SK-N-SH (cell line): ENCODE measurements around the gene LIG1. TPM values are rescaled to one million over a fixed set of nuclear protein-coding genes. Genes with fewer than 3 reads are reported as not detected.
A peak's percentile ranks its signal among the peaks of the same experiment; 100 is the strongest.

ENCODE experiments used
- CTCF ChIA-PET: fragments of 300-600, 350-600 bp; formaldehyde crosslinking; extraction: SDS; loops from one replicate; lab custom pipeline; 2021; lab: Yijun Ruan, JAX
- POLR2A ChIA-PET: fragments of 350-600 bp; sonication (Branson Sonifier 250); formaldehyde crosslinking; extraction: SDS; loops from one replicate; lab custom pipeline; 2020; ENCODE audit warnings: antibody characterized with exemption, inconsistent platforms; lab: Yijun Ruan, JAX
- DNase-seq: peaks from one replicate; pipeline ENCODE4 v3.0.0; 2012
- H2AFZ ChIP-seq: fragments of 200-600 bp; sonication (generic); 2 replicates; pipeline ENCODE4 v1.8.1; 2016; ENCODE audit warnings: antibody characterized with exemption, mild to moderate bottlenecking, low read depth
- H3F3A ChIP-seq: fragments of 200-600 bp; sonication (generic); replicated peaks from 2 replicates; pipeline ENCODE3; 2016; ENCODE audit warnings: antibody characterized with exemption, mild to moderate bottlenecking; ENCODE audit not compliant: insufficient read depth
- H3K27ac ChIP-seq, 2 experiments: fragments of 200-500 bp in 1 of 2; fragments of 200-600 bp in 1 of 2; sonication (Bioruptor generic) in 1 of 2; sonication (generic), shearing (Covaris generic) in 1 of 2; 2 replicates each; pipeline versions ENCODE4 v1.5.1 to v1.6.1; 2014 to 2016; ENCODE audit warnings: low read depth in 2 of 2, inconsistent platforms in 1 of 2, low read length in 1 of 2, mild to moderate bottlenecking in 1 of 2, mixed read lengths in 1 of 2
- H3K27me3 ChIP-seq: fragments of 200-600 bp; sonication (generic), shearing (Covaris generic); 2 replicates; pipeline ENCODE4 v1.6.1; 2016; ENCODE audit warnings: mixed run types; ENCODE audit not compliant: insufficient read depth
- H3K36me3 ChIP-seq, 2 experiments: fragments of 200-500 bp in 1 of 2; fragments of 200-600 bp in 1 of 2; sonication (Bioruptor generic) in 1 of 2; sonication (generic) in 1 of 2; replicated peaks in 1 of 2; 2 replicates each; pipeline versions ENCODE3 to v1.5.1; 2014 to 2016; ENCODE audit warnings: low read length in 1 of 2, mild to moderate bottlenecking in 1 of 2; ENCODE audit not compliant: insufficient read depth in 2 of 2, control insufficient read depth in 1 of 2
- H3K4me1 ChIP-seq, 2 experiments: fragments of 200-500 bp in 1 of 2; fragments of 200-600 bp in 1 of 2; sonication (Bioruptor generic) in 1 of 2; sonication (generic), shearing (Covaris generic) in 1 of 2; 2 replicates each; pipeline versions ENCODE4 v1.5.1 to v1.6.1; 2014 to 2016; ENCODE audit warnings: low read depth in 1 of 2, low read length in 1 of 2, mixed run types in 1 of 2; ENCODE audit not compliant: insufficient read depth in 2 of 2, control insufficient read depth in 1 of 2
- H3K4me2 ChIP-seq: fragments of 200-600 bp; sonication (generic), shearing (Covaris generic); 2 replicates; pipeline ENCODE4 v1.6.1; 2017; ENCODE audit warnings: mixed run types
- H3K4me3 ChIP-seq, 2 experiments: fragments of 200-500 bp in 1 of 2; fragments of 200-600 bp in 1 of 2; sonication (Bioruptor generic) in 1 of 2; sonication (generic), shearing (Covaris generic) in 1 of 2; 2 replicates each; pipeline versions ENCODE4 v1.5.1 to v1.8.1; 2014 to 2016; ENCODE audit warnings: low read depth in 2 of 2, inconsistent platforms in 1 of 2, low read length in 1 of 2, mild to moderate bottlenecking in 1 of 2, mixed read lengths in 1 of 2, moderate library complexity in 1 of 2
- H3K79me2 ChIP-seq: fragments of 200-600 bp; sonication (generic); 2 replicates; pipeline ENCODE4 v1.8.1; 2017; ENCODE audit warnings: mild to moderate bottlenecking; ENCODE audit not compliant: insufficient read depth
- H3K9ac ChIP-seq: fragments of 200-600 bp; sonication (generic); 2 replicates; pipeline ENCODE4 v1.6.1; 2017; ENCODE audit warnings: mixed run types
- H3K9me2 ChIP-seq: fragments of 200-600 bp; sonication (generic); 2 replicates; pipeline ENCODE4 v1.6.1; 2017; ENCODE audit warnings: mixed run types
- H3K9me3 ChIP-seq: fragments of 200-600 bp; sonication (generic); 2 replicates; pipeline ENCODE4 v1.6.1; 2017; ENCODE audit warnings: mixed run types, mild to moderate bottlenecking, moderate library complexity
- H4K20me1 ChIP-seq: fragments of 200-600 bp; sonication (generic); 2 replicates; pipeline ENCODE4 v1.6.1; 2017; ENCODE audit warnings: mild to moderate bottlenecking, mixed run types; ENCODE audit not compliant: insufficient read depth
- ELF1 ChIP-seq: IDR thresholded peaks from 2 replicates; pipeline ENCODE4 v1.4.0; 2012
- GATA2 ChIP-seq: sonication (generic); formaldehyde crosslinking; IDR thresholded peaks from 2 replicates; pipeline ENCODE4 v1.5.0; 2020; ENCODE audit warnings: mild to moderate bottlenecking, missing genetic modification reagents
- MXI1 ChIP-seq: IDR thresholded peaks from 2 replicates; pipeline ENCODE4 v1.6.1; 2012; ENCODE audit warnings: mild to moderate bottlenecking, low read depth, low read length, improper control_type of control experiment
- TAF1 ChIP-seq: IDR thresholded peaks from 2 replicates; pipeline ENCODE4 v1.6.1; 2012; ENCODE audit warnings: low read depth, mild to moderate bottlenecking, low read length, moderate library complexity, borderline replicate concordance
- WGBS: methylation state at CpG from one replicate; pipeline ENCODE4 v1.1.6; 2017; ENCODE audit warnings: low lambda C conversion rate; 5-methylcytosine and 5-hydroxymethylcytosine counted together
- polyA plus RNA-seq, 3 experiments: library from polyadenylated mRNA; depleted of rRNA; stranded (reverse); fragments of >200 nt; gene quantifications; 2 replicates each; pipeline ENCODE4 v1.2.3, GENCODE V29; 2012
- TF ChIP-seq, protein P1 (sequence below): IDR thresholded peaks from 2 replicates; pipeline ENCODE4; 2012
- TF ChIP-seq, protein P2 (sequence below): IDR thresholded peaks from 2 replicates; pipeline ENCODE4 v1.6.1; 2012; ENCODE audit warnings: mild to moderate bottlenecking, low read depth, low read length, moderate library complexity
- TF ChIP-seq, protein P3 (sequence below): fragments of 150-350 bp; IDR thresholded peaks from 2 replicates; pipeline ENCODE4 v1.6.1; 2016; ENCODE audit warnings: mild to moderate bottlenecking, low read depth, low read length

Gene LIG1
- polyA plus RNA-seq, 1 of the 3 experiments (the other 2 are of a cell fraction), result 53.0 TPM

- no peaks in the 10 kb centered on the region for H3K79me2 ChIP-seq
These were observed 34.7 kb downstream of the LIG1 start for GRCh38 chr19:48135411-48135810.

DNA sequence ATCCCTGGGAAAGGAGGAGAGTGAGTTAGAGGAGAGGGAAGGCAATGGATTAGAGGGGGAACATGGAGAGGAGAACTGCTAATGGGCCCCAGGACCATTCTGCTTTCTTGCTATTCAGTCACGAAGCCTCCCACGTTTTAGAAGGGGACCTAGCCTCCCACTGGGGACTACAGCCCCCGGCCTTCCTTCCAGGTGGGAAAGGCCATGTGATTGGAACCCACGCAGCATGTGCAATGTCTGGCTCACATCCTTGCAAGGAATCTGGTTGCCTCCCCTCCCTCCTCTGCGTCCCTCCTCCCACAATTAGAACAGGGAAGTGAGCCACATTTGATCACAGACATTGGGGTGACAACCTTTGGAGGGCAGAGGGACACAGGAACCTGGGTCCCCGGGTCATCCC, 37.0 kb downstream of the LIG1 start:
- Histone ChIP-seq H3K27ac (no peak overlapping the region), H3F3A (no peaks in the 10 kb centered on the region), H3K27me3 (no peaks in the 10 kb centered on the region), H4K20me1 (no peaks in the 10 kb centered on the region), H3K36me3 (peaks cover 0 to 5% of the 10 kb centered on the region in 2 experiments), H3K4me3 (no peak overlapping the region), H2AFZ (no peak overlapping the region), H3K9me2 (no peaks in the 10 kb centered on the region), H3K4me2 (no peak overlapping the region), H3K79me2 (no peaks in the 10 kb centered on the region), H3K4me1 (peaks cover 0 to 2% of the 10 kb centered on the region in 2 experiments; a peak in 1 of 4 replicates), H3K9ac (no peak overlapping the region), H3K9me3 (no peaks in the 10 kb centered on the region)
- ChIA-PET CTCF (interaction anchor here (1.0 kb wide), 1 partner anchor 20 kb away, joined by 4 read pairs; no protein-coding TSS in a partner anchor), POLR2A (no interaction called here)
- 83% methylated on average over 6 of the region's 6 CpGs for WGBS
- TF ChIP-seq, protein P1, sequence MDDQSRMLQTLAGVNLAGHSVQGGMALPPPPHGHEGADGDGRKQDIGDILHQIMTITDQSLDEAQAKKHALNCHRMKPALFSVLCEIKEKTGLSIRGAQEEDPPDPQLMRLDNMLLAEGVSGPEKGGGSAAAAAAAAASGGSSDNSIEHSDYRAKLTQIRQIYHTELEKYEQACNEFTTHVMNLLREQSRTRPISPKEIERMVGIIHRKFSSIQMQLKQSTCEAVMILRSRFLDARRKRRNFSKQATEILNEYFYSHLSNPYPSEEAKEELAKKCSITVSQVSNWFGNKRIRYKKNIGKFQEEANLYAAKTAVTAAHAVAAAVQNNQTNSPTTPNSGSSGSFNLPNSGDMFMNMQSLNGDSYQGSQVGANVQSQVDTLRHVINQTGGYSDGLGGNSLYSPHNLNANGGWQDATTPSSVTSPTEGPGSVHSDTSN, result no peak
- TF ChIP-seq, protein P2, sequence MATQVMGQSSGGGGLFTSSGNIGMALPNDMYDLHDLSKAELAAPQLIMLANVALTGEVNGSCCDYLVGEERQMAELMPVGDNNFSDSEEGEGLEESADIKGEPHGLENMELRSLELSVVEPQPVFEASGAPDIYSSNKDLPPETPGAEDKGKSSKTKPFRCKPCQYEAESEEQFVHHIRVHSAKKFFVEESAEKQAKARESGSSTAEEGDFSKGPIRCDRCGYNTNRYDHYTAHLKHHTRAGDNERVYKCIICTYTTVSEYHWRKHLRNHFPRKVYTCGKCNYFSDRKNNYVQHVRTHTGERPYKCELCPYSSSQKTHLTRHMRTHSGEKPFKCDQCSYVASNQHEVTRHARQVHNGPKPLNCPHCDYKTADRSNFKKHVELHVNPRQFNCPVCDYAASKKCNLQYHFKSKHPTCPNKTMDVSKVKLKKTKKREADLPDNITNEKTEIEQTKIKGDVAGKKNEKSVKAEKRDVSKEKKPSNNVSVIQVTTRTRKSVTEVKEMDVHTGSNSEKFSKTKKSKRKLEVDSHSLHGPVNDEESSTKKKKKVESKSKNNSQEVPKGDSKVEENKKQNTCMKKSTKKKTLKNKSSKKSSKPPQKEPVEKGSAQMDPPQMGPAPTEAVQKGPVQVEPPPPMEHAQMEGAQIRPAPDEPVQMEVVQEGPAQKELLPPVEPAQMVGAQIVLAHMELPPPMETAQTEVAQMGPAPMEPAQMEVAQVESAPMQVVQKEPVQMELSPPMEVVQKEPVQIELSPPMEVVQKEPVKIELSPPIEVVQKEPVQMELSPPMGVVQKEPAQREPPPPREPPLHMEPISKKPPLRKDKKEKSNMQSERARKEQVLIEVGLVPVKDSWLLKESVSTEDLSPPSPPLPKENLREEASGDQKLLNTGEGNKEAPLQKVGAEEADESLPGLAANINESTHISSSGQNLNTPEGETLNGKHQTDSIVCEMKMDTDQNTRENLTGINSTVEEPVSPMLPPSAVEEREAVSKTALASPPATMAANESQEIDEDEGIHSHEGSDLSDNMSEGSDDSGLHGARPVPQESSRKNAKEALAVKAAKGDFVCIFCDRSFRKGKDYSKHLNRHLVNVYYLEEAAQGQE, result no peak
- no peak for DNase-seq

More at GRCh38 chr19:48135411-48135810, 34.7 kb downstream of the LIG1 start:
- peak; percentile 87 for DNase-seq
- CTCF ChIA-PET, result interaction anchor here (1.5 kb wide), 1 partner anchor 17 kb away, joined by 3 read pairs; no protein-coding TSS in a partner anchor
- H4K20me1 ChIP-seq, result no peaks in the 10 kb centered on the region
- POLR2A ChIA-PET, result no interaction called here
- H3K36me3 ChIP-seq, result peaks cover 0 to 5% of the 10 kb centered on the region in 2 experiments
- no peak overlapping the region for H3K4me3 ChIP-seq
- H3K27me3 ChIP-seq, result no peaks in the 10 kb centered on the region
- H3K9me2 ChIP-seq, result no peaks in the 10 kb centered on the region
- no peaks in the 10 kb centered on the region for H3K9me3 ChIP-seq
- H3K27ac ChIP-seq, result no peak overlapping the region
- H3F3A ChIP-seq, result no peaks in the 10 kb centered on the region
- no peak for TF ChIP-seq MXI1
- TF ChIP-seq ELF1, result no peak
- TF ChIP-seq TAF1, result no peak
- TF ChIP-seq, protein P1, result peak; percentile 62
- TF ChIP-seq GATA2 (CRISPR knock-in tag), result no peak
- TF ChIP-seq, protein P3, sequence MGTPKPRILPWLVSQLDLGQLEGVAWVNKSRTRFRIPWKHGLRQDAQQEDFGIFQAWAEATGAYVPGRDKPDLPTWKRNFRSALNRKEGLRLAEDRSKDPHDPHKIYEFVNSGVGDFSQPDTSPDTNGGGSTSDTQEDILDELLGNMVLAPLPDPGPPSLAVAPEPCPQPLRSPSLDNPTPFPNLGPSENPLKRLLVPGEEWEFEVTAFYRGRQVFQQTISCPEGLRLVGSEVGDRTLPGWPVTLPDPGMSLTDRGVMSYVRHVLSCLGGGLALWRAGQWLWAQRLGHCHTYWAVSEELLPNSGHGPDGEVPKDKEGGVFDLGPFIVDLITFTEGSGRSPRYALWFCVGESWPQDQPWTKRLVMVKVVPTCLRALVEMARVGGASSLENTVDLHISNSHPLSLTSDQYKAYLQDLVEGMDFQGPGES, result no peak
- TF ChIP-seq, all 33 proteins: peak for 1
- WGBS, result 81% methylated on average over 7 of the region's 8 CpGs
- Histone ChIP-seq H2AFZ (no peak overlapping the region), H3K4me1 (peaks cover 0 to 2% of the 10 kb centered on the region in 2 experiments; a peak in 1 of 4 replicates), H3K4me2 (no peak overlapping the region), H3K9ac (no peak overlapping the region)
